Measurements from ENCODE around the gene FSHB.

The FSHB gene

GRCh38 chr11:30270671-30271070 lies 39.9 kb downstream of the FSHB start:
- DNase-seq: no peak

DNA sequence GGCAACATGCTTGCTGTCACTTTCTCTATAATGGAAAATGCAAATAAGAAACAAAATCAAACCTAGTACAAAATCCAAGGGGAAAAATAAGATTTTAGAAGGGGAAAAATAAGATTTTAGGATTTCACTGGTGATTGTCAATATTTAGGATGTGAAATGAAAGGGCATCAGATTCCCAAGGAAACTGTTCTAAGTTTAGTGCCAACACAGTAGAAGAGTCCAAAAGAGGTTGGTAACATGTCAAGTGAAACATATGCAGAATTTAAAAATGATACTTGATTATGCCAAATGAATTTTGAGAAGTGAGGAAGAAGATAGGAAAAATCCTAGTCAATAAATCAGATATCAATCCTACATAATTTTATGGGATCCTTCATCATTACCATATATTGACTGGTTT lies 46.4 kb downstream of the FSHB start:
- no peak for DNase-seq

DNA sequence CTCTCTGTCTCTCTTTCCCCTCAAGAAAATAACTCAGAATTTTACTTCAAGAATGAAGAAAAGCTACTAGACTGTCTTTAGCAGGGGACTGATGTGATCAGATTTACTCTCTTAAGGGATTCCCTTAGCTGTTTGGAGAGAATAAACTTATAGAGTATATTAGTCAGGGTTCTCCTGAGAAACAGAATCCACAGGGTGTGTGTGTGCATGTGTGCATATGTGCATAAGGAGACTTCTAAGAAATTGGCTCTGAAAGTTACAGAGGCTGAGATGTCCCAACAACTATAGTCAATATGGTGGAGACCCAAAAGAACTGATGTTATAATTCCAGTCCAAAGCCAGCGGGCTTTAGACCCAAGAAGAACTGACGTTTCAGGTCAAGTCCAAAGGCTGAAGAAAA lies 49.0 kb downstream of the FSHB start:
- DNase-seq: no peak

DNA sequence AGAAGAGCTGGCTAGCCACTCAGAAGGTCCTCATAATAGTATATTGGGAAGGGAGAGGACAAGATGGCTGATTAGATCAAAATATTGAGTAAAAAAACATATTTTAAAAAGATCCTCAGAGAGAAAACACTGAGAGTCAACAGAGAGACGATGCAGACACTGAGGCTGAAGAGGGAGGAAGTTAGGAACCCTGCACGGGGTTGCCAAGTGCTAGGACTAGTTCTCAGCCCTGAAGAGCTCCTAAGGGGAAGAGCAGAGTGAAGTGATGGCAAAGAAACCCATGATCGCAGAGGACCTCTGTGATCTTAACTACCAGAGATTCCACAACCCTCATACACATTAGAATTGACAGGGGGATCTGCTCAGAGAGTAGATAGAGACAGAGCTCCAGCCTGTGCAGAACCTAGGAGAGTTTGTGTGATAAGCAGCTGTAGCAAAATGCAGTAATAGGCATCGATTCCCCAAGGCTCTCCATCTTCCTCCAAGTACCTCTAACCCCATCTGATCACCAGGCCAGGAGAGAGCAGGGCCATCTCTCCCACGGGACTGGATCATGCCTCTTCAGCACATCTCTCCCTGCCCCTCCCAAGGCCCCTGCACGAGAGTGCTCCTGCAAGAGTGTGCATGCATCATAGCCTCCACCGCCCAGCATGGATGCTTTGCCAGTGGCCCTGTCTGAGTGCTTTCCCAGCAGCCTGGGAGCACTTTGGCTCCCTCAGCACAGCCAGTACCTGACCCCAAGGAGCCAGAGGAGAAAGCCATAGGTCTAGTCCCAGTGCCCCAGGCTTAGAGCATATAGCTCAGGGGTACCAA lies 50.9 kb downstream of the FSHB start:
- no peak for DNase-seq

- no peak for DNase-seq
These were observed 51.4 kb downstream of the FSHB start for GRCh38 chr11:30282289-30282631.

Data from NCI-H1930 (cell line).